H1 (cell line): Measurements from ENCODE around the gene KIF26B. TPM values are rescaled to one million over a fixed set of nuclear protein-coding genes. Genes with fewer than 3 reads are reported as not detected.

ENCODE experiments used
- CTCF ChIA-PET: fragments of 300-600 bp; sonication (Branson Sonifier 250); formaldehyde crosslinking; loops from one replicate; lab custom pipeline; 2021; ENCODE audit not compliant: partially characterized antibody; lab: Charles Lee
- POLR2A ChIA-PET: fragments of 300-600 bp; sonication (Branson Sonifier 250); formaldehyde crosslinking; loops from one replicate; lab custom pipeline; 2021; ENCODE audit warnings: inconsistent platforms; ENCODE audit not compliant: partially characterized antibody; lab: Charles Lee
- DNase-seq, 2 experiments: peaks; one replicate each; pipeline versions ENCODE4 v3.0.0 to v3.0.0-alpha.2; 2010 to 2022; ENCODE audit warnings: low spot score in 2 of 2, low read depth in 1 of 2, mixed read lengths in 1 of 2
- FAIRE-seq: peaks from 2 replicates; lab custom pipeline; 2011; peaks lifted over from hg19 to GRCh38; lab: Jason Lieb, UNC
- H2AFZ ChIP-seq: 2 replicates; pipeline ENCODE4 v1.8.1; 2012; ENCODE audit warnings: low read length, inconsistent platforms
- H2AK5ac ChIP-seq: 2 replicates; pipeline ENCODE4 v1.6.1; 2013; ENCODE audit warnings: low read depth, low read length
- H2BK120ac ChIP-seq: replicated peaks from 2 replicates; pipeline ENCODE3; 2013; ENCODE audit warnings: low read depth, low read length, inconsistent platforms
- H2BK12ac ChIP-seq: 2 replicates; pipeline ENCODE4 v1.6.1; 2013; ENCODE audit warnings: low read depth, low read length
- H2BK15ac ChIP-seq: 2 replicates; pipeline ENCODE4 v1.6.1; 2013; ENCODE audit warnings: low read length
- H2BK20ac ChIP-seq: 2 replicates; pipeline ENCODE4 v1.6.1; 2013; ENCODE audit warnings: low read length
- H2BK5ac ChIP-seq: 2 replicates; pipeline ENCODE4 v1.6.1; 2013; ENCODE audit warnings: low read depth, low read length
- H3K14ac ChIP-seq: 2 replicates; pipeline ENCODE4 v1.6.1; 2013; ENCODE audit warnings: inconsistent platforms; ENCODE audit not compliant: insufficient read length
- H3K18ac ChIP-seq: 2 replicates; pipeline ENCODE4 v1.6.1; 2013; ENCODE audit warnings: low read length; ENCODE audit errors: extremely low read depth
- H3K23ac ChIP-seq: 2 replicates; pipeline ENCODE4 v1.6.1; 2013; ENCODE audit warnings: inconsistent platforms; ENCODE audit not compliant: insufficient read length
- H3K23me2 ChIP-seq: 2 replicates; pipeline ENCODE4 v1.6.1; 2013; ENCODE audit warnings: low read depth, low read length
- H3K27ac ChIP-seq: 2 replicates; pipeline ENCODE4 v1.6.1; 2011; ENCODE audit warnings: low read depth, low read length, inconsistent platforms
- H3K27me3 ChIP-seq, 4 experiments: replicated peaks in 1 of 4; 1 replicate in 1 of 4; 2 replicates in 3 of 4; pipeline versions ENCODE4 v1.6.1 to v1.8.1; 2011 to 2013; ENCODE audit warnings: low read length in 3 of 4, mild to moderate bottlenecking in 3 of 4, inconsistent platforms in 2 of 4, mixed read lengths in 2 of 4, moderate library complexity in 1 of 4; ENCODE audit not compliant: control insufficient read depth in 3 of 4, insufficient read depth in 3 of 4; ENCODE audit errors: extremely low read depth in 1 of 4
- H3K36me3 ChIP-seq, 4 experiments: 2 replicates each; pipeline versions ENCODE4 v1.6.1 to v1.8.1; 2011 to 2013; ENCODE audit warnings: mild to moderate bottlenecking in 4 of 4, low read length in 3 of 4, moderate library complexity in 2 of 4, control low read depth in 1 of 4, inconsistent platforms in 1 of 4; ENCODE audit not compliant: insufficient read depth in 4 of 4, control insufficient read depth in 2 of 4
- H3K4ac ChIP-seq: replicated peaks from 2 replicates; pipeline ENCODE3; 2013; ENCODE audit warnings: low read length, low read depth, mixed read lengths, inconsistent platforms; ENCODE audit not compliant: insufficient read length
- H3K4me1 ChIP-seq, 4 experiments: replicated peaks in 1 of 4; 1 replicate in 1 of 4; 2 replicates in 3 of 4; pipeline versions ENCODE4 v1.6.1 to v1.8.1; 2011 to 2013; ENCODE audit warnings: low read length in 3 of 4, inconsistent platforms in 2 of 4, mixed read lengths in 1 of 4; ENCODE audit not compliant: insufficient read depth in 4 of 4, control insufficient read depth in 3 of 4
- H3K4me2 ChIP-seq, 2 experiments: 2 replicates each; pipeline versions ENCODE4 v1.6.1 to v1.8.1; 2011 to 2013; ENCODE audit warnings: low read depth in 2 of 2, low read length in 2 of 2, control low read depth in 1 of 2, inconsistent platforms in 1 of 2, mild to moderate bottlenecking in 1 of 2; ENCODE audit not compliant: insufficient read depth in 1 of 2
- H3K4me3 ChIP-seq, 4 experiments: fragments of 200-600, 300-600 bp in 1 of 4; sonication (generic), shearing (Covaris generic), sonication (Bioruptor Twin) in 1 of 4; 2 replicates each; pipeline versions ENCODE4 v1.5.1 to v1.8.1; 2011 to 2016; ENCODE audit warnings: low read length in 4 of 4, low read depth in 3 of 4, control low read depth in 2 of 4, inconsistent platforms in 2 of 4, mild to moderate bottlenecking in 2 of 4, mixed read lengths in 1 of 4, moderate library complexity in 1 of 4; ENCODE audit not compliant: insufficient read depth in 2 of 4; ENCODE audit errors: extremely low read depth in 1 of 4
- H3K56ac ChIP-seq: replicated peaks from 2 replicates; pipeline ENCODE3; 2013; ENCODE audit warnings: low read depth, mild to moderate bottlenecking, mixed read lengths, low read length, inconsistent platforms; ENCODE audit not compliant: insufficient read length
- H3K79me1 ChIP-seq: 2 replicates; pipeline ENCODE4 v1.6.1; 2013; ENCODE audit warnings: low read depth, low read length, control low read depth
- H3K79me2 ChIP-seq, 2 experiments: 2 replicates each; pipeline versions ENCODE4 v1.6.1 to v1.8.1; 2012 to 2013; ENCODE audit warnings: low read length in 2 of 2, mild to moderate bottlenecking in 2 of 2, inconsistent platforms in 1 of 2; ENCODE audit not compliant: insufficient read depth in 2 of 2, control insufficient read depth in 1 of 2
- H3K9ac ChIP-seq, 4 experiments: replicated peaks in 1 of 4; 1 replicate in 1 of 4; 2 replicates in 3 of 4; pipeline versions ENCODE4 v1.6.1 to v1.8.1; 2011 to 2013; ENCODE audit warnings: low read depth in 3 of 4, low read length in 3 of 4, control low read depth in 2 of 4, mild to moderate bottlenecking in 2 of 4, moderate library complexity in 2 of 4, inconsistent platforms in 1 of 4; ENCODE audit errors: extremely low read depth in 1 of 4
- H3K9me3 ChIP-seq, 2 experiments: 2 replicates each; pipeline versions ENCODE4 v1.6.1 to v1.8.1; 2012 to 2013; ENCODE audit warnings: mild to moderate bottlenecking in 2 of 2, moderate library complexity in 2 of 2, control low read depth in 1 of 2, inconsistent platforms in 1 of 2, low read depth in 1 of 2, low read length in 1 of 2, mixed read lengths in 1 of 2; ENCODE audit not compliant: insufficient read depth in 2 of 2
- H4K20me1 ChIP-seq, 2 experiments: replicated peaks in 1 of 2; 2 replicates each; pipeline versions ENCODE3 to v1.8.1; 2011 to 2013; ENCODE audit warnings: inconsistent platforms in 2 of 2, low read length in 2 of 2, mild to moderate bottlenecking in 1 of 2; ENCODE audit not compliant: insufficient read depth in 2 of 2, control insufficient read depth in 1 of 2
- H4K5ac ChIP-seq: 2 replicates; pipeline ENCODE4 v1.6.1; 2013; ENCODE audit warnings: low read length, low read depth, mixed read lengths, inconsistent platforms; ENCODE audit not compliant: insufficient read length
- H4K8ac ChIP-seq: 2 replicates; pipeline ENCODE4 v1.8.0; 2013; ENCODE audit warnings: mild to moderate bottlenecking, moderate library complexity, low read length, inconsistent platforms; ENCODE audit not compliant: insufficient read depth; ENCODE audit errors: extremely low read depth
- H4K91ac ChIP-seq: replicated peaks from 2 replicates; pipeline ENCODE3; 2013; ENCODE audit warnings: low read length, mixed read lengths, inconsistent platforms; ENCODE audit not compliant: insufficient read length
- ATF2 ChIP-seq: IDR thresholded peaks from 2 replicates; pipeline ENCODE4 v1.6.1; 2012; ENCODE audit warnings: low read length, inconsistent platforms
- BRCA1 ChIP-seq: IDR thresholded peaks from 2 replicates; pipeline ENCODE4 v1.6.1; 2012; ENCODE audit warnings: low read depth, low read length, improper control_type of control experiment
- CREB1 ChIP-seq: IDR thresholded peaks from 2 replicates; pipeline ENCODE4 v1.6.1; 2012; ENCODE audit warnings: inconsistent platforms
- JUND ChIP-seq: IDR thresholded peaks from 2 replicates; pipeline ENCODE4 v1.6.1; 2011; ENCODE audit warnings: mild to moderate bottlenecking, improper control_type of control experiment, low read length
- MAX ChIP-seq: IDR thresholded peaks from 2 replicates; pipeline ENCODE4 v1.6.1; 2012; ENCODE audit warnings: inconsistent platforms
- PHF8 ChIP-seq: fragments of 200-600 bp; sonication (generic); conservative IDR thresholded peaks from 2 replicates; pipeline ENCODE4 v1.7.1; 2012; ENCODE audit warnings: low read depth, mild to moderate bottlenecking, inconsistent platforms, low read length, moderate library complexity
- RAD21 ChIP-seq, 2 experiments: IDR thresholded peaks in 1 of 2; conservative IDR thresholded peaks in 1 of 2; 2 replicates each; pipeline ENCODE4 v1.6.1; 2011; ENCODE audit warnings: low read depth in 2 of 2, low read length in 2 of 2, improper control_type of control experiment in 1 of 2, inconsistent platforms in 1 of 2, mild to moderate bottlenecking in 1 of 2, moderate library complexity in 1 of 2
- RBBP5 ChIP-seq: IDR thresholded peaks from 2 replicates; pipeline ENCODE4 v1.7.1; 2012; ENCODE audit warnings: low read depth, mild to moderate bottlenecking, inconsistent platforms, low read length, moderate library complexity, borderline replicate concordance
- SIRT6 ChIP-seq: IDR thresholded peaks from one replicate; pipeline ENCODE4 v1.7.1; 2012; ENCODE audit warnings: low read length, inconsistent platforms
- SP1 ChIP-seq: IDR thresholded peaks from 2 replicates; pipeline ENCODE4 v1.6.1; 2011; ENCODE audit warnings: low read depth, low read length
- TAF1 ChIP-seq: IDR thresholded peaks from 2 replicates; pipeline ENCODE4 v1.6.1; 2011; ENCODE audit warnings: mild to moderate bottlenecking, low read depth, low read length
- TCF12 ChIP-seq: IDR thresholded peaks from 2 replicates; pipeline ENCODE4 v1.6.1; 2011; ENCODE audit warnings: low read depth, mild to moderate bottlenecking, low read length
- ZNF274 ChIP-seq: IDR thresholded peaks from 2 replicates; pipeline ENCODE4 v1.7.0; 2012; ENCODE audit warnings: low read length, borderline replicate concordance; ENCODE audit errors: extremely low read depth
- WGBS, 2 experiments: shearing (Covaris generic) in 1 of 2; methylation state at CpG; one replicate each; pipeline versions ENCODE4 v1.1.6 to v1.1.7; 2013 to 2015; ENCODE audit warnings: low lambda C conversion rate in 2 of 2, mixed read lengths in 2 of 2, inconsistent platforms in 1 of 2, low coverage in 1 of 2, missing lambda C conversion rate in 1 of 2; ENCODE audit not compliant: insufficient replicate concordance in 2 of 2, insufficient coverage in 1 of 2, insufficient read length in 1 of 2; ENCODE audit errors: extremely low coverage in 1 of 2, missing lambda C conversion rate in 1 of 2; 5-methylcytosine and 5-hydroxymethylcytosine counted together
- polyA plus RNA-seq, 7 experiments: library from polyadenylated mRNA; depleted of rRNA in 3 of 7; stranded (reverse) in 5 of 7; unstranded in 2 of 7; fragments of >200 nt in 5 of 7; fragments of 200-250 nt in 2 of 7; gene quantifications; 1 replicate in 5 of 7; 2 replicates in 1 of 7; 4 replicates in 1 of 7; pipeline versions ENCODE4 v1.2.1 to v1.2.3, GENCODE V29; 2011 to 2013; ENCODE audit warnings: missing spikeins in 2 of 7, mixed read lengths in 2 of 7
- total RNA-seq: library from RNA; stranded (reverse); fragmentation: NEBNext Ultra II Directional; extraction: Animal tissue kit (Norgen Biotek cat#: 25700); gene quantifications from 2 replicates; pipeline ENCODE4 v1.2.1, GENCODE V29; 2021

The KIF26B gene
- total and polyA plus RNA-seq, 2 of the 8 experiments (the other 6 are each of a cell fraction or from before 2014, with no cell fraction given), result 0.06 to 0.28 TPM

GRCh38 chr1:245715291-245715701, 560.5 kb downstream of the KIF26B start:
- H2AFZ ChIP-seq, result no peak overlapping the region
- no peak overlapping the region for H2BK20ac ChIP-seq
- H2BK12ac ChIP-seq, result no peak overlapping the region
- no peak overlapping the region for H3K4me3 ChIP-seq
- H3K56ac ChIP-seq, result no peak overlapping the region
- no peaks in the 10 kb centered on the region for H3K79me2 ChIP-seq
- H2BK5ac ChIP-seq, result no peak overlapping the region
- no peak overlapping the region for H3K4me2 ChIP-seq
- no peak overlapping the region for H3K23ac ChIP-seq
- peaks cover 0 to 4% (median under 1%) of the 10 kb centered on the region in 4 experiments; a peak in 3 of 7 replicates for H3K4me1 ChIP-seq
- FAIRE-seq, result no peak
- no peak overlapping the region for H3K9ac ChIP-seq
- no peaks in the 10 kb centered on the region for H4K20me1 ChIP-seq
- no peak overlapping the region for H4K91ac ChIP-seq
- ChIA-PET CTCF (interaction anchor here (1.1 to 1.3 kb wide), 2 partner anchors 18 to 84 kb away, joined by 4 to 5 read pairs; no protein-coding TSS in a partner anchor), POLR2A (no interaction called here)
- H4K5ac ChIP-seq, result no peak overlapping the region
- H3K18ac ChIP-seq, result no peak overlapping the region
- no peak overlapping the region for H3K27ac ChIP-seq
- DNase-seq, result no peak
- H3K9me3 ChIP-seq, result no peaks in the 10 kb centered on the region
- no peaks in the 10 kb centered on the region for H3K36me3 ChIP-seq
- no peak overlapping the region for H2BK15ac ChIP-seq
- no peak overlapping the region for H4K8ac ChIP-seq
- H3K14ac ChIP-seq, result no peak overlapping the region
- WGBS, 2 experiments, result 90% methylated on average over 9 of the region's 9 CpGs; no CpG with 5 or more reads in 1 of the 2 experiments
- H3K4ac ChIP-seq, result no peak overlapping the region
- no peaks in the 10 kb centered on the region; the same call in 1 of the 2 replicates for H3K79me1 ChIP-seq
- no peak overlapping the region for H2AK5ac ChIP-seq
- H3K27me3 ChIP-seq, result no peaks in the 10 kb centered on the region; a peak in 2 of 7 replicates
- H3K23me2 ChIP-seq, result no peaks in the 10 kb centered on the region
- H2BK120ac ChIP-seq, result no peak overlapping the region
- TF ChIP-seq MAX (no peak), RBBP5 (no peak), PHF8 (no peak), ATF2 (no peak), RAD21 (IDR thresholded peaks at IDR 0.05 in 1 of 2, conservative IDR thresholded peaks at IDR 0.05 in 1 of 2; ENCODE audit: low read depth in 2 of 2, low read length in 2 of 2) (no peak), JUND (no peak), TAF1 (no peak), TCF12 (no peak), SIRT6 (no peak), CREB1 (no peak), BRCA1 (no peak), ZNF274 (no peak), SP1 (no peak)
